ENCODE data around the gene RASD1. TPM values are rescaled to one million over a fixed set of nuclear protein-coding genes. Genes with fewer than 3 reads are reported as not detected.

RASD1 gene
- total and polyA plus RNA-seq, 2 of the 4 experiments (the other 2 are of a cell fraction): 0.54 to 1.8 TPM

DNA sequence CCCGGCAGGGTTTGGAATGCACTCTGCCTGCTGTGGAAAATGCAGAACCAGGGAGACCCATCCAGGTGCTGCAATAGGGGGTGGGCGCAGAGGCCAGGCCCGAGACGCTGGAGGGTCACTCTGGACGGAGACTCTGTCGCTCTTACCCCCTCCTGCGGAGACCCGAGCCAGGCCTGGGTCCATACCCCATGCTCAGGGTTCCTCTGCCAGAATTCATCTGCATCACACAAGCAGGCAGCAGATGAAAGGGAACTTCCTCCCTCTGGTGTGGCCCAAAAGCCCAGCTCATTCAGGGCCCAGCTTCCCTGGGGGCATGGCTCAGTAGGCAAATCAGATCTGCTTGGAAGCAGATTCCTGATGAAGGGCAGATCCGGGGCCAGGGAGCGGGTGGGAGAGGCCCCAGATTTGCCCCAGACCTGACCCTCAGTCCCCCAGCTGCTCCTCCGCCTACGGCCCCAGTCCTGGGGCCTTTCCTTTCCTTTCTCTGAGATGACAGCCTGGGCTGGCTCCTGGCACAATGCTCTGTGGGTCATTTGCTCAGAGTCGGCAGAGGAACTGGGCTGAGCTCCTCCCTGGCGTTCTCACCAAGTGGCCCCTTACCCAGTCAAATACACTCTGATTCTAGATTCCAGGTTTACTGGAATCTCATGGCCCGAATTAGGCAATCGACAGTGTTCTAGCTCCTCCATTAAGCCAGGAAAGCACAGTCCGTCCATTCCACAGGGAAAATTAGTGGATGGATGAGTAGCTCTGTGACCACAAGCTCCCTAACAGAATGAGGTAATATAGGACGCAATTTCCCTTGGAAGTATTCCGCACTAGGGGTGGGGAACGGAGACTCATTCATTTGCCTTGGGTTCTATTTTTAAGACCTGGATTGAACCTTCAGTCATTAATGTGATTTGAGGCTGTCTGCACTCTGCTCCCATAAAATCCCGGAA lies 19.1 kb upstream of the RASD1 start:
- H3K36me3 ChIP-seq (ENCODE audit: control insufficient read depth, insufficient read depth, low read length): no peaks in the 10 kb centered on the region
- no peak overlapping the region for H2BK20ac ChIP-seq (ENCODE audit: low read depth, low read length)
- peaks cover 2% of the 10 kb centered on the region; the same call in 1 of the 2 replicates for H3K27me3 ChIP-seq (ENCODE audit: control insufficient read depth, insufficient read depth, low read length)
- no peak overlapping the region for H3K23ac ChIP-seq (ENCODE audit: low read depth, low read length)
- no peak overlapping the region for H4K5ac ChIP-seq (ENCODE audit: low read depth, low read length)
- no peak overlapping the region for H3K4me2 ChIP-seq (ENCODE audit: low read depth, low read length)
- H4K8ac ChIP-seq (ENCODE audit: low read depth in 2 of 2, low read length in 2 of 2): no peak overlapping the region
- ChIA-PET CTCF (no interaction called here), POLR2A (ENCODE audit: unreplicated experiment) (no interaction called here)
- no peaks in the 10 kb centered on the region for H3K79me1 ChIP-seq (ENCODE audit: low read depth in 1 of 2, low read length in 2 of 2)
- H3K9me3 ChIP-seq (ENCODE audit: control insufficient read depth, insufficient read depth, low read length): no peaks in the 10 kb centered on the region
- no peak overlapping the region for H3K27ac ChIP-seq (ENCODE audit: insufficient read depth, low read length)
- H3K4ac ChIP-seq (ENCODE audit: low read depth, low read length): no peak overlapping the region
- no peak overlapping the region for H2BK15ac ChIP-seq (ENCODE audit: low read depth, low read length)
- DNase-seq: peak; percentile 25
- H3K9ac ChIP-seq (ENCODE audit: low read depth, low read length): no peak overlapping the region
- peaks cover 12% of the 10 kb centered on the region for H3K4me1 ChIP-seq (ENCODE audit: control insufficient read depth, insufficient read depth, low read length)
- in situ Hi-C loops (cut with MboI; ENCODE audit: low sequenced_read_pairs): no loop called here
- intact Hi-C loops (cut with micrococcal nuclease): no loop called here
- 80% methylated on average over 11 of the region's 21 CpGs; no CpG with 5 or more reads in 1 of the 2 experiments for WGBS, 2 experiments (ENCODE audit: extremely low coverage in 2 of 2, insufficient read length in 1 of 2)
- no peak overlapping the region for H4K91ac ChIP-seq (ENCODE audit: insufficient read depth, low read depth, low read length)
- TF ChIP-seq RCOR1 (IDR thresholded peaks at IDR 0.05; ENCODE audit: insufficient replicate concordance, low read length): no peak
- TF ChIP-seq, protein P1, sequence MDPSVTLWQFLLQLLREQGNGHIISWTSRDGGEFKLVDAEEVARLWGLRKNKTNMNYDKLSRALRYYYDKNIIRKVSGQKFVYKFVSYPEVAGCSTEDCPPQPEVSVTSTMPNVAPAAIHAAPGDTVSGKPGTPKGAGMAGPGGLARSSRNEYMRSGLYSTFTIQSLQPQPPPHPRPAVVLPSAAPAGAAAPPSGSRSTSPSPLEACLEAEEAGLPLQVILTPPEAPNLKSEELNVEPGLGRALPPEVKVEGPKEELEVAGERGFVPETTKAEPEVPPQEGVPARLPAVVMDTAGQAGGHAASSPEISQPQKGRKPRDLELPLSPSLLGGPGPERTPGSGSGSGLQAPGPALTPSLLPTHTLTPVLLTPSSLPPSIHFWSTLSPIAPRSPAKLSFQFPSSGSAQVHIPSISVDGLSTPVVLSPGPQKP (IDR thresholded peaks at IDR 0.05; ENCODE audit: borderline replicate concordance, low read depth, low read length): no peak
- TF ChIP-seq, protein P2, sequence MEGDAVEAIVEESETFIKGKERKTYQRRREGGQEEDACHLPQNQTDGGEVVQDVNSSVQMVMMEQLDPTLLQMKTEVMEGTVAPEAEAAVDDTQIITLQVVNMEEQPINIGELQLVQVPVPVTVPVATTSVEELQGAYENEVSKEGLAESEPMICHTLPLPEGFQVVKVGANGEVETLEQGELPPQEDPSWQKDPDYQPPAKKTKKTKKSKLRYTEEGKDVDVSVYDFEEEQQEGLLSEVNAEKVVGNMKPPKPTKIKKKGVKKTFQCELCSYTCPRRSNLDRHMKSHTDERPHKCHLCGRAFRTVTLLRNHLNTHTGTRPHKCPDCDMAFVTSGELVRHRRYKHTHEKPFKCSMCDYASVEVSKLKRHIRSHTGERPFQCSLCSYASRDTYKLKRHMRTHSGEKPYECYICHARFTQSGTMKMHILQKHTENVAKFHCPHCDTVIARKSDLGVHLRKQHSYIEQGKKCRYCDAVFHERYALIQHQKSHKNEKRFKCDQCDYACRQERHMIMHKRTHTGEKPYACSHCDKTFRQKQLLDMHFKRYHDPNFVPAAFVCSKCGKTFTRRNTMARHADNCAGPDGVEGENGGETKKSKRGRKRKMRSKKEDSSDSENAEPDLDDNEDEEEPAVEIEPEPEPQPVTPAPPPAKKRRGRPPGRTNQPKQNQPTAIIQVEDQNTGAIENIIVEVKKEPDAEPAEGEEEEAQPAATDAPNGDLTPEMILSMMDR (conservative IDR thresholded peaks at IDR 0.05; ENCODE audit: low read depth, low read length): no peak
- TF ChIP-seq MAFK (IDR thresholded peaks at IDR 0.05; ENCODE audit: low read depth, low read length): no peak
- TF ChIP-seq POLR2A (IDR thresholded peaks at IDR 0.05; ENCODE audit: low read depth, low read length): no peak
- no peak for TF ChIP-seq NFE2L2 (IDR thresholded peaks at IDR 0.05; ENCODE audit: low read depth, low read length)
- TF ChIP-seq RFX5 (IDR thresholded peaks at IDR 0.05; ENCODE audit: low read depth, low read length): no peak
- peak; percentile 21; the same call in 1 of the 2 replicates for TF ChIP-seq CEBPB (IDR thresholded peaks at IDR 0.05; ENCODE audit: low read depth, low read length)
- no peak for TF ChIP-seq FOS (IDR thresholded peaks at IDR 0.05; ENCODE audit: low read depth, low read length)
- H2AFZ ChIP-seq (replicated peaks; ENCODE audit: low read length, poor library complexity): no peak overlapping the region
- dilution Hi-C loops (cut with HindIII; ENCODE audit: low sequenced_read_pairs, unreplicated experiment): no loop called here
- no peak overlapping the region for H2BK120ac ChIP-seq (ENCODE audit: low read depth, low read length)
- H3K56ac ChIP-seq (ENCODE audit: extremely low read depth, insufficient read depth, low read length): no peak overlapping the region
- no TSS peak for BruUV-seq (replicated peaks)
- peak overlapping the region; percentile 7 for H2AK9ac ChIP-seq (replicated peaks; ENCODE audit: low read depth, low read length, poor library complexity)
- H3K9me1 ChIP-seq (ENCODE audit: insufficient read depth, low read length): peaks cover 4% of the 10 kb centered on the region; the same call in 1 of the 2 replicates
- H3K18ac ChIP-seq (ENCODE audit: low read depth, low read length): no peak overlapping the region
- H4K20me1 ChIP-seq (ENCODE audit: insufficient read depth, low read length): peaks cover 28% of the 10 kb centered on the region
- no peak overlapping the region for H2AK5ac ChIP-seq (ENCODE audit: low read depth, low read length)
- H2BK5ac ChIP-seq (ENCODE audit: low read depth, low read length, poor library complexity, severe bottlenecking): no peak overlapping the region
- no peak overlapping the region for H3K14ac ChIP-seq (replicated peaks; ENCODE audit: low read depth, low read length)
- no peak for ATAC-seq (ENCODE audit: low read depth)
- no peak overlapping the region for H3K4me3 ChIP-seq (ENCODE audit: insufficient read depth, low read depth, low read length)
